ENCODE data around the gene COL26A1.
"Not testable (repeated sequence)": the region's sequence is repeated elsewhere in the genome, so short reads cannot be mapped to it uniquely, and the experiment has no call there.

The COL26A1 gene

GRCh38 chr7:101362334-101363195, at the start of gene COL26A1:
Gene COL26A1 (plus strand): TSS chr7:101362875. CDS start chr7:101363033, 158 bp downstream.
- no peak for DNase-seq (ENCODE audit: low spot score)

- peak; percentile 42 for DNase-seq (ENCODE audit: low spot score)
These were observed 47.3 kb upstream of the COL26A1 start for GRCh38 chr7:101315336-101315735.

- DNase-seq (ENCODE audit: low spot score), result no peak
These were observed 43.3 kb upstream of the COL26A1 start for GRCh38 chr7:101319401-101319800.

DNA sequence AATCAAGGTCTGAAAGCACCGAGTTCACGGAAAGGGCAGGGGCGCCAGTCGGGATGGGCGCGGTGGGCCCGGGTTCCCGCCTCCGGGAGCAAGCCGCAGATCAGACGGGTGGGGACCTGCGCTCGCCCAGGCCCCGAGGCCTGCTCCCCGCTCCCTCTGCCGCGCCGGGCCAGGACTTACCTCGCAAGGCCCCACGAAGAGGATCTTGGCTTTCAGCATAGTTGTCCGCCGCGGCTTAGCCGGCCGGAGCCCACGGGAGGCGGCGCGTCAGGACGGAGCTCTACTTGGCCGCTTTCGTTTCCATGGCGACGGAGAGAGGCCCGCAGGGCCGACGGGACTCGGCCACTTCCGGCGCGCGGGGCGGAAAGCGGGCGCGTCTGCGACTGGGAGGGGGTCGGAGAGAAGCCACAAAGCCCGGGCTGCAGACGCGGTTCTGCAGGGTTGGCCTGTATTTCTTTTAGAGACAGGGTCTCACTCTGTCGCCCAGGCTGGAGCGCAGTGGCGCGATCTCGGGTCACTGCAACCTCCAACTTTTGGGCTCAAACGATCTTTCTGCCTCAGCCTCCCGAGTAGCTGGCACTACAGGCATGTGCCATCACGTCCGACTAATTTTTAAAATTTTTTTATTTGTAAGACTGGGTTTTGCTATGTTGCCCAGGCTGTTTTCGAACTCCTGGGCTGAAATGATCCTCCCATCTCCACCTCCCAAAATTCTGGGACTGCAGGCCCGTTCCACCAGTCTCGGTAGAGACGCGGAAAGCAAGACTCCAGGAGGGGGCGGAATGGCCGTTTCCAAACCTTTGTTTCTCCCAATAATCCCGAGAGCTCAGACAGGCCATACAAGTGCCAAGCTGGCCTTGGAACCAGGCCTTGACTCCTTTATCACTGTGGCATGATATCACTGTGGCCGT, 40.9 kb upstream of the COL26A1 start, which contains the start of gene IFT22:
Gene IFT22 (minus strand): TSS at position 322 of the 911 bp plus-strand sequence. CDS start 103 bp downstream, at position 219.
- peak; percentile 83 for DNase-seq (ENCODE audit: low spot score)

DNA sequence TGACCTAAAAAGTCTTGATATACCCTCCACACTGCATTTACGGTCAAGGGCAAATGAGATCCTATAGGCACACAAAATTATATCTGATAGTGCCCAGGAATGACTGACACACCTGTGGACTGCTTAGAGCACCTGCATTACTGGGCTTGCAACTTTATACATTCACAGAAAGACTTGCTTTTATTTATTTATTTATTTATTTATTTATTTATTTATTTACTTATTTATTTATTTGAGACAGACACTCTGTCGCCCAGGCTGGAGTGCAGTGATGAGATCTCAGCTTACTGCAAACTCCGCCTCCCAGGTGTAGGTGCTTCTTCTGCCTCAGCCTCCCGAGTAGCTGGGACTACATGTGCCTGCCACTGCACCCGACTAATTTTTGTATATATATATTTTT, 34.5 kb upstream of the COL26A1 start:
- DNase-seq (ENCODE audit: low spot score), result no peak

GRCh38 chr7:101330011-101330484, 32.6 kb upstream of the COL26A1 start:
- no peak for DNase-seq (ENCODE audit: low spot score)

DNA sequence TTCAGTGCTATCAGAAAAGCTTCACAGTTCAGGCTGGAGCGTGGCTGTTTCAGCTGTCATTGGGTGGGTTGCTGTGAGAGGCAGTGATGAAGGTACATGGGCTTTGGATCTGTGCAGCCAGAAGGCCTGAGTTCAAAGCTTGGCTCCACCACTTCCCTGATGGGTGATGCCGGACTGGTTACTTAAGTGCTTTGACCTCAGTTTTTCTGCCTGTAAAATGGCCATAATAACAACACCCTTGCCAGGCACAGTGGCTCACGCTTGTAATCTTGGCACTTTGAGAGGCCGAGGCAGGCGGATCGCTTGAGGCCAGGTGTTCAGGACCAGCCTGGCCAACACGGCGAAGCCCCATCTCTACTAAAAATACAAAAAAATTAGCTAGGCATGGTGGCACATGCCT, 30.6 kb upstream of the COL26A1 start:
- no peak for DNase-seq (ENCODE audit: low spot score)

GRCh38 chr7:101333912-101334311, 28.8 kb upstream of the COL26A1 start:
- DNase-seq (ENCODE audit: low spot score), result no peak

DNA sequence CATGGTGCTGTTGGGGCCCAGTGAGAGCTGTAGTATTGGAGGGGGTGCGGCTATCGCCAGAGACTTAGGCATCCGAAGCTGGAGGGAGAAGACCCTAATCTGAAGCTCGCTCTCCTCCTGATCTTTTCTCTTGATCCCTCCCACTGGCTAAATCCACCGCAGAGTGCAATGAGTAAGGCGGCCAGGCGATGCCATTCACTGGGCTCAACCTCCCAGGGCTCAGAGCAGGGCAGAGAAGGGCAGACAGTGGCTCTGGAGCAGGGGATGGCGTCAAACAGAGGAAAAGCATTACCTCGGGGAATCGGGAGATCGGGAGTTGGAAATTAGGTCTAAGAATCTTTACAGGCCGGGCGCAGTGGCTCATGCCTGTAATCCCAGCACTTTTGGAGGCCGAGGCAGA, 22.3 kb upstream of the COL26A1 start:
- no peak for DNase-seq (ENCODE audit: low spot score)

DNA sequence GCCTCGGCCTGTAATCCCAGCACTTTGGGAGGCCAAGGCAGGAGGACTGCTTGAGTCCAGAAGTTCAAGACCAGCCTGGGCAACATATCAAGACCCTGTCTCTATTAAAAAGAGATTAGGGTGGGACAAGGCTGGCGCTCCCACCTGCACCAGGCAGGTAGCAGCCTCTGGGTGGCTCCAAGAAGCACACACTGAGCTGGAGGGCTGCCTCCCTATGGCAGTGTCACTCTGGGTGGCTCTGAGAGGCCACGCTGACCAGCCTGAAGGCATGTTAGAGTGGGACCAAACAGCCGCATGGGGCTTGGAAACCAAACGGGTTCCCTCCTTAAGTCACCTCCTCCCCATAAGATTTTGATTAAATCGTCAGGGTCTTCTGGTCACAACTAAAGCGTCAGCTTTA, 19.8 kb upstream of the COL26A1 start:
- no peak for DNase-seq (ENCODE audit: low spot score)

- DNase-seq (ENCODE audit: low spot score), result no peak
These were observed 15.2 kb upstream of the COL26A1 start for GRCh38 chr7:101347477-101347876.

DNA sequence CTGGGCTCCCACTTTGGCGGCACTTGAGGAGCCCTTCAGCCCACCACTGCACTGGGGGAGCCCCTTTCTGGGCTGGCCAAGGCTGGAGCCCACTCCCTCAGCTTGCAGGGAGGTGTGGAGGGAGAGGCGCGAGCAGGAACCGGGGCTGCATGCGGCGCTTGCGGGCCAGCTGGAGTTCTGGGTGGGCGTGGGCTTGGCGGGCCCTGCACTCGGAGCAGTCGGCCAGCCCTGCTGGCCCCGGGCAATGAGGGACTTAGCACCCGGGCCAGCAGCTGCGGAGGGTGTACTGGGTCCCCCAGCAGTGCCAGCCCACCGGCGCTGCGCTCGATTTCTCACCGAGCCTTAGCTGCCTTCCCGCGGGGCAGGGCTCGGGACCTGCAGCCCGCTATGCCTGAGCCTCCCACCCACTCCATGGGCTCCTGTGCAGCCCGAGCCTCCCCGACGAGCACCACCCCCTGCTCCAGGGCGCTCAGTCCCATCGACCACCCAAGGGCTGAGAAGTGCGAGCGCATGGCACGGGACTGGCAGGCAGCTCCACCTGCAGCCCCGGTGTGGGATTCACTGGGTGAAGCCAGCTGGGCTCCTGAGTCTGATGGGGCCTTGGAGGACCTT, 14.1 kb upstream of the COL26A1 start:
- DNase-seq (ENCODE audit: low spot score), result not testable (repeated sequence)

- not testable (repeated sequence) for DNase-seq (ENCODE audit: low spot score)
These were observed 13.4 kb upstream of the COL26A1 start for GRCh38 chr7:101349300-101349699.

GRCh38 chr7:101352920-101353308, 9.8 kb upstream of the COL26A1 start:
- no peak for DNase-seq (ENCODE audit: low spot score)

GRCh38 chr7:101357433-101357832, 5.2 kb upstream of the COL26A1 start:
- no peak for DNase-seq (ENCODE audit: low spot score)

DNA sequence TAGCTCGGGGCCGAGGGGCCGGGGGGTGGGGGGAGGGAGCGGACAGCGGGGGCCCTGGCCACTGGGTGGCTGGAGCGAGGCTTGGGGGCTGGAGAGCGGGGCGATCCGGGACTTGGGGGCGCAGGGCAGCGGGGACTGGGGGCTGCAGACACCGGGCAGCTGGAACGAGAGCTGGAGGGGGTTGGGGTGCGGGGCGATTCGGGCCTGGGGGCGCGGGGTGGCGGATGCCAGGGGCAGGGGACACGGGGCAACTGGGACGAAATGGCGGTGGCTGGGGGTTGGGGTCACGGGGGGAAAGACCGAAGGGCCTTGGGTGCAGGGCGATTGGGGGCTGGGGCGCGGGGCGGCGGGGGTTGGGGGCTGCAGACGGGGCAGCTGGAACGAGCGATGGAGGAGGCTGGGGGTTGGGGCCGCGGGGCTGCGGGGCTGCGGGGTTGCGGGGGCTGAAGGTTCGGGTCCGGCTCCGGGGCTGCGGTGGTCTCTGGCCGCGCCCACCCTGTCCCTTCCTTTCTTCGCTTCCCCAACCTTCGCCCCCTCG, 590 bp downstream of the COL26A1 start:
- no peak for DNase-seq (ENCODE audit: low spot score)

DNA sequence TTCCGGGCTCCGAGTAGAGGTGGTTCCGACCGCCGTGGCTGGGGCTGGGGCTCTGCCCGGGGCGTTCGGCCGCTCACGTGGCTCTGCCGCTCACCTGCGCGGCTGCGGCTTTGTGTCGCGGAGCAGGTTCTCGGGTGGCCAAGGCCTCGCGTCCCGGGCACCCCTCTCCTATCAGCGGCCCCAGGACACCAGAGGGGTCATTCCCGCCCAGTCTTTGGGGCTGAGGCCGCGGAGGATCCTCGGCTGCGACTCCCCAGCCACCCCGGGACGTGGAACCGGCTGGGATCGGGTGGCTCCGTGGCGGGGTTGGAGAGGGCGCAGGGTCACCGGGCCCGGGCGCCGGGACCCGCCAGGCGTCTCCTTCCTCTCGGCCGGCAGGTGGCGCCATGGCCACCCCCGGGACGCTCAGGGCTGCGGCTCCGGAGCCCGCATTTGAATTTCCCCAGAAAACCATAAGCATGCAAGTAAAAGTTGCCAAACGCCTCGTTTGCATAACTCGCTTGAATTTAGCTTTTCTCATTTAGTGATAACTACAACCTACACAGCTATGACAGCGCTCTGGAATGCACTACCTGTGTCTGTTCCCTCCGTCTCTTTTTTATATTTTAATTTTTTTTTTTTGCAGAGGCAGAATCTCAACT, 1.2 kb downstream of the COL26A1 start:
- DNase-seq (ENCODE audit: low spot score), result peak; percentile 50

- DNase-seq (ENCODE audit: low spot score), result no peak
These were observed 3.3 kb downstream of the COL26A1 start for GRCh38 chr7:101365956-101366355.

- DNase-seq (ENCODE audit: low spot score), result no peak
These were observed 5.0 kb downstream of the COL26A1 start for GRCh38 chr7:101367676-101368075.

DNA sequence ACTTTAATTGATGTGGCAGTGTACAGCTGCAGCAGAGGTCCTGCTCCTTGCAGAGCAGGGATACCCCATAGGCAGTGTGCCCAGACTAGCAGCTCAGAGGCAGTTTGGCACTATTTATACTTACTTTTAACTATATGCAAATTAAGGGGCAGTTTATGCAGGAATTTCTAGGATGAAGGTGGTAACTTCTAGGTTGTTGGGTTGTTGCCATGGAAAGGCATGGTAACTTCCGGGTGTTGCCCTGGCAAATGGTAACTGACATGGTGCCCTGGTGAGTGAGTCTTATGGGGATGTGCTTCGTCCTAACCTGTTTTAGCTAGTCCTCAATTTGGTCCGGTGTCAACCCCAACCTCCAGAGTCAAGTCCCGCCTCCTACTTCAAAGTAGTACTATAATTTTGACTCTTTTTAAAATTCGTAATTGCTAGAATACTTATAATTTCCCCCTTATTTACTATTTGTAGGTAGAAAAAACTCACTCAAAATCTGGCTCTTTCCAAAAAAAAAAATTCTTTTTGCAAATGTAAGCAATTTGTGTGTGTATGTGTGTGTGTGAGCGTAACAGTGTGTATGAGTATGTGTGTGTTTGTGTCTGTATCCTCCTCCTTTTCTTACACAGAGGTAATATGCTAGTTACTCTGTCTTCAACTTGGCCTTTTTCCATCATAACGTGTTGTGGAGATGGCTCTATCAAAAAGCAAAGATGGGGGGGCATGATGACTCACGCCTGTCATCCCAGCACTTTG, 5.9 kb downstream of the COL26A1 start:
- DNase-seq (ENCODE audit: low spot score), result no peak

- no peak for DNase-seq (ENCODE audit: low spot score)
These were observed 8.2 kb downstream of the COL26A1 start for GRCh38 chr7:101370836-101371235.

All from CD4-positive, alpha-beta T cell treated with Interleukin-6 at 100 ng/mL for 8 hours (primary cell).